Left lung (tissue), 10 donors: ENCODE measurements around the gene DHX58. TPM values are rescaled to one million over a fixed set of nuclear protein-coding genes. Genes with fewer than 3 reads are reported as not detected.

Source experiments
- ATAC-seq: fragments of 200-7000 bp; cut with Tn5 transposase; one replicate; pipeline ENCODE4 v1.9.1; 2020; ENCODE audit warnings: moderate library complexity
- DNase-seq, 4 donors: peaks; one replicate each; pipeline ENCODE4 v3.0.0-alpha.2; 2013 to 2020
- H3K27ac ChIP-seq, 2 donors: fragments of 200-600 bp; sonication (generic) in 1 of 2; one replicate each; pipeline versions ENCODE4 v1.5.0 to v1.8.0; 2020 to 2021
- H3K27me3 ChIP-seq, 2 donors: fragments of 200-600 bp; sonication (generic) in 1 of 2; one replicate each; pipeline versions ENCODE4 v1.5.0 to v1.8.0; 2020 to 2021
- H3K36me3 ChIP-seq, 2 donors: fragments of 200-600 bp; sonication (generic) in 1 of 2; one replicate each; pipeline versions ENCODE4 v1.5.0 to v1.8.0; 2020 to 2021
- H3K4me1 ChIP-seq, 2 donors: fragments of 200-600 bp; one replicate each; pipeline ENCODE4 v1.8.0; 2021
- H3K4me3 ChIP-seq, 2 donors: fragments of 200-600 bp; sonication (generic) in 1 of 2; one replicate each; pipeline versions ENCODE4 v1.5.0 to v1.8.0; 2020 to 2021; ENCODE audit warnings: mild to moderate bottlenecking in 1 of 2
- H3K9me3 ChIP-seq, 2 donors: fragments of 200-600 bp; sonication (generic) in 1 of 2; one replicate each; pipeline versions ENCODE4 v1.5.0 to v1.8.0; 2020 to 2021
- intact Hi-C, 2 donors: fragments of 100-400 bp; cut with DNase I; formaldehyde crosslinking; loops; one replicate each; pipeline versions ENCODE4 v1.11.2 to v1.14.2; 2022
- polyA plus RNA-seq, 6 donors: library from polyadenylated mRNA; unstranded; fragments of 120-200 nt; gene quantifications; one replicate each; pipeline ENCODE4 v1.2.1, GENCODE V29; 2013; ENCODE audit not compliant: insufficient read length in 6 of 6
- total RNA-seq, 2 donors: library from RNA; stranded (reverse); fragmentation: NEBNext Ultra II Directional; extraction: Animal tissue kit (Norgen Biotek cat#: 25700); gene quantifications; one replicate each; pipeline ENCODE4 v1.2.1, GENCODE V29; 2021
- TF ChIP-seq, protein P1 (sequence below), 2 donors: fragments of 200-600 bp; sonication (generic) in 1 of 2; IDR thresholded peaks; one replicate each; pipeline versions ENCODE4 v1.5.0 to v1.8.0; 2021; ENCODE audit warnings: antibody characterized with exemption in 2 of 2
- donor health status: DM: no; HTN: yes; CAD: no.
- donor health status: DM: no; HTN: no; CAD: no.

Gene DHX58
- total and polyA plus RNA-seq, 8 donors: 15.4 to 22.4 (median 19.9) TPM

DNA sequence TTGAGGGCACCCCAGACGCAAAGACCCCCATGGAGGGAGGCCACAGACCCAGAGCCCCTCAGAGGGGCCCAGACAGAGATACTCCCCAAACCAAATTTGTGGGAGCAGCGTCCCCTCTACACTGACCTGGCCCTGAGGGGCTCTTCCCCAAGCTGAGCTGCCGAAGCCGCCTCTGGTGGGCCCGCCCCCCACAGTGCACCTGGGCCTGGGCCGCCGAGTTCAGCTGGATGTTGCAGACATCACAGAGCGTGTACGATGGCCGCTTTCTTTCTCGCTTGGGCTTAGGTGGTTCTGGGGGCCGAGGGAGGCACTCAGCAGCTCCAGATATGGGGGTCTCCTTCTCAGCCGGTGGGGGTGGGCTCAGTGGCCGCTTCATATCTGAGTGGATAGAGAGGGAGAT lies 49.8 kb downstream of the DHX58 start:
- intact Hi-C loops: no loop called here
- no peaks in the 10 kb centered on the region for H3K36me3 ChIP-seq
- H3K9me3 ChIP-seq: no peaks in the 10 kb centered on the region
- DNase-seq (no peak), ATAC-seq (no peak)
- no peak overlapping the region for H3K27ac ChIP-seq
- peaks cover 0 to 8% of the 10 kb centered on the region in 2 donors for H3K4me1 ChIP-seq
- TF ChIP-seq, protein P1, sequence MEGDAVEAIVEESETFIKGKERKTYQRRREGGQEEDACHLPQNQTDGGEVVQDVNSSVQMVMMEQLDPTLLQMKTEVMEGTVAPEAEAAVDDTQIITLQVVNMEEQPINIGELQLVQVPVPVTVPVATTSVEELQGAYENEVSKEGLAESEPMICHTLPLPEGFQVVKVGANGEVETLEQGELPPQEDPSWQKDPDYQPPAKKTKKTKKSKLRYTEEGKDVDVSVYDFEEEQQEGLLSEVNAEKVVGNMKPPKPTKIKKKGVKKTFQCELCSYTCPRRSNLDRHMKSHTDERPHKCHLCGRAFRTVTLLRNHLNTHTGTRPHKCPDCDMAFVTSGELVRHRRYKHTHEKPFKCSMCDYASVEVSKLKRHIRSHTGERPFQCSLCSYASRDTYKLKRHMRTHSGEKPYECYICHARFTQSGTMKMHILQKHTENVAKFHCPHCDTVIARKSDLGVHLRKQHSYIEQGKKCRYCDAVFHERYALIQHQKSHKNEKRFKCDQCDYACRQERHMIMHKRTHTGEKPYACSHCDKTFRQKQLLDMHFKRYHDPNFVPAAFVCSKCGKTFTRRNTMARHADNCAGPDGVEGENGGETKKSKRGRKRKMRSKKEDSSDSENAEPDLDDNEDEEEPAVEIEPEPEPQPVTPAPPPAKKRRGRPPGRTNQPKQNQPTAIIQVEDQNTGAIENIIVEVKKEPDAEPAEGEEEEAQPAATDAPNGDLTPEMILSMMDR (IDR thresholded peaks at IDR 0.05): no peak
- H3K4me3 ChIP-seq: no peak overlapping the region
- H3K27me3 ChIP-seq: no peaks in the 10 kb centered on the region

DNA sequence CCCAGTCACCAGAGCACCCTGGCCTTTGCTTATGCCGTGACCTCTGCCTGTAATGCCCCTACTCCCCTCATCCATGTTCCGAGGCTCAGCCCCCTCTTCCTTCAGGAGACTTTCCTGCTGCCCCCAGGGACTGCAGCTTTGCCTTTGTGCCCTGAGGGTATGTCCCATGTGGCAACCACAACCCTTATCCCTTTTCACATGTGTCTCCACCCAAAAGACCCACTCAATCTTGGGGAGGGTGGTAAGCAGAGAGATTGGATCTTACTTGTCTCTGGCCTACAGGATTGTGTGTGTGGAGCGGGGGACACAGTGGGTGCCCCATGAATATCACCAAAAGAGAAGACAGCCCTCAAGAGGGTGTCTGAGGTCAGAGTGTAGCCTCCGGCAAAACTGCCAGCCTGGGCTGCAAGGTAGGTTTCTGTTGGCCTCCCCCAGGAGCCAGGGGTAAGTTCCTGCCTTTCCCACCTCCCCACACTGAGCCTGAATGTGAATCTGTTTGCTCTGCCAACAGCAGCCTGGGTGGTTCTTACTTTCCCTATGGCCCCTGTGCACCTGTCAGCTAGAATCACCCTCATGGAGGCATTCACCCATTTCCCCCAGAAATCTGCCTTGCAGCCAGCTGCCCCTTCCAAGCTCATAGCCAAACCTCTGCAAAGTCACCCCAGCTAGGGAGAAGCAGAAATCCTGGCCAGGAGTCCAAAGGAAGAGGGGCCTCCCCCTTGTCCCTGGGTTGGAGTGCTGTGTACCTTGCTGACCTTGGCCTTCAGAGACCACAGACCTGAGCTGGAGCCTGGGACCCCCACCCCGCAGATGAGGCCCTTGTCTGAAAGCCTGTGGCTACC lies 50.6 kb downstream of the DHX58 start:
- H3K36me3 ChIP-seq: no peaks in the 10 kb centered on the region
- DNase-seq: no peak
- H3K4me3 ChIP-seq: no peak overlapping the region
- H3K27ac ChIP-seq: no peak overlapping the region
- ATAC-seq: no peak
- no peaks in the 10 kb centered on the region for H3K27me3 ChIP-seq
- peaks cover 0 to 4% of the 10 kb centered on the region in 2 donors for H3K4me1 ChIP-seq
- TF ChIP-seq, protein P1 (IDR thresholded peaks at IDR 0.05): no peak
- no peaks in the 10 kb centered on the region for H3K9me3 ChIP-seq
- intact Hi-C loops: no loop called here

DNA sequence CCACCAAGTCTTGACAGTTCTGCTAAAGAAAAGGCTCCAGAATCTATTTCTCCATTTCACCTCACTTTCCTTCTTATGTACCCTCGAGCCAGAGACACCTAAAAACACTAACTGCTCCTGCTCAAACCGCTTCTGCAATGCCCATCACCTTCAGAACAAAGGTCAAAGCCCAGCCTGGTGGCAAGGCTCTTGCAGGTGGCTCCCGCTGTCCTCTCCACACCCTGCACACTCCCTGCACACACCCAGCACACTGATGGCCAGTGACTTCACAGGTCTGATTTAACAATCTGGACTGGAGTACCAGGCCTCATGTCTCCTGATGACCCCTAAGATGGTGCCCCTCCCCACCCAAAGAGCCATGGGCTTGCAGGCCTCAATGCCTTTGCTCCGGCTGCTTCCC lies 52.3 kb downstream of the DHX58 start:
- DNase-seq (no peak), ATAC-seq (no peak)
- Histone ChIP-seq H3K9me3 (no peaks in the 10 kb centered on the region), H3K27me3 (no peaks in the 10 kb centered on the region), H3K4me1 (peaks cover 0 to 4% of the 10 kb centered on the region in 2 donors), H3K4me3 (no peak overlapping the region), H3K27ac (no peak overlapping the region), H3K36me3 (no peaks in the 10 kb centered on the region)
- TF ChIP-seq, protein P1 (IDR thresholded peaks at IDR 0.05): no peak
- intact Hi-C loops: no loop called here

DNA sequence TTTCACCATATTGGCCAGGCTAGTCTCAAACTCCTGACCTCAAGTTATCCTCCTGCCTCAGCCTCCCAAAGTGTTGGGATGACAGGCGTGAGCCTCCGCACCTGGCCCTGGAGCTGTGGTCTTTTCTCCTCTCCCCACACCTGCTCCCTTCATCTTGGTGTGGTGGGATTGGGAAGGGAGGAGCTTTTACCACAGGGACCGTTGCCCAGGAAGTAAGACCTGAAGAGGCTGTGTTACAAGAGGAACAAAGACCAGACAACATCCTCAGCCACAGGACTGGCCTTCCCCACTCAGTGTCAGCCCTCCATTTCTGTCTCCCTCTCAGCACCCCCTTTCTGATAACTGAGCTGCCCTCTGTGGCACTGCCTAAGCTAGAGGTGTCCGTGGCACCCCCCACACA lies 52.7 kb downstream of the DHX58 start:
- DNase-seq (no peak), ATAC-seq (no peak)
- Histone ChIP-seq H3K27ac (no peak overlapping the region), H3K4me3 (no peak overlapping the region), H3K4me1 (peaks cover 0 to 4% of the 10 kb centered on the region in 2 donors), H3K36me3 (no peaks in the 10 kb centered on the region), H3K9me3 (no peaks in the 10 kb centered on the region), H3K27me3 (no peaks in the 10 kb centered on the region)
- intact Hi-C loops: no loop called here
- TF ChIP-seq, protein P1 (IDR thresholded peaks at IDR 0.05): no peak

DNA sequence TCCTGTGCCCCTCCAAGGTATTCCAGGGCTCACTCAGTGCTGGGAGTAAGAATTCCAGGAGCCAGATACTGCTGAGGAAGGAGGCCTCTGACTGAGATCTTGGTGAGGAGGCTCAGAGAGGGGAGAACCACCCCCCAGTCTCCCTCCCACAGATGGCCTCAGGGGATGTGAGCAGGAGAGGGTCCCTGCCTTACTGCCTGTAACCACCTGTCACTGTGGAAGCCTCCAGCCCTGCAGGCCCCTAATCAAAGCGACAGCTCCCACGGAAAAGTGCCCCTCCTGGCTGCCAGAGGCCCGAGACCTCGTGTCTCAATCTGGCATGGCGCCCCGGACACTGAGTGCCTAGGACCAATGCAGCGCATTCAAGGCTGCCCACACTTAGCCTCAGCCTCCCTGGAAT lies 54.5 kb downstream of the DHX58 start:
- Histone ChIP-seq H3K4me3 (no peak overlapping the region), H3K4me1 (no peaks in the 10 kb centered on the region), H3K27me3 (peaks cover 0 to 13% of the 10 kb centered on the region in 2 donors), H3K9me3 (no peaks in the 10 kb centered on the region), H3K36me3 (no peaks in the 10 kb centered on the region), H3K27ac (no peak overlapping the region)
- intact Hi-C loops: no loop called here
- TF ChIP-seq, protein P1 (IDR thresholded peaks at IDR 0.05): no peak
- ATAC-seq (no peak), DNase-seq (no peak)
